GM18499 (cell line): ENCODE results near the gene SLC7A4.
"Not testable (repeated sequence)": the region's sequence is repeated elsewhere in the genome, so short reads cannot be mapped to it uniquely, and the experiment has no call there.

Source experiments
- ATAC-seq: cut with Tn5 transposase; IDR thresholded peaks from one replicate; pipeline ENCODE4 v1.9.1; 2021; ENCODE audit warnings: moderate number of reproducible peaks; ENCODE audit not compliant: insufficient read depth, unreplicated experiment

SLC7A4 gene

DNA sequence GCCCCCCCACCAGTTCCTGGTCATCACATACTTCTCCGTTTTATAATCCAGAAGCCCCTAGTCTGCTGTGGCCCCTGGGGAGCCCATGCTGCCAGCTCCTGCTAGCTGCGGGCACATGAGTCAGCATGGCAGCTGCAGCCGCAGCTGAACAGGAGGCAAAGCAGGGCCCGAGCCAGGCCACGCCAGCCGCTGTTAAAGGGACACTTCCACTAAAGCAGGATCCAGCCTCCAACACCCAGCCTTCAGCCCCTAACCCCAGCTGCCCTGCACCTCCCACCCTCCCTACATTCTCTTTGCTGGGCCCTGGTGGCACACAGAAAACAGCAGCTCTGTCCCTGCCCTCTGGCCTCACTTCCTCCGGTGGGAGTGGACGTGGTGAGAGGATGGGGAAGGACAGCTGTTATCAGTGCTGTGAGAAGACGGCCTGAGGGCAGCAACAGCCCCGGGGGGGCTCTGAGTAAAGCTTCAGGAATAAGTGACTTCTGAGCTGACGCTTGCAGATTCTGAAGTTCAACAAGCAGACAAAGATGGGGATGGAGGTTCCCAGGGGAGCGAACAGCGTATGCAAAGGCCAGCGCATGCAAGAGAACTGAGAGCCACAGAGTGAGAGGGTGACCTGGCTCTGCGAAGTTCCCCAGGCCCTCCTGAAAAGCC, 12.7 kb upstream of the SLC7A4 start:
- no peak for ATAC-seq

DNA sequence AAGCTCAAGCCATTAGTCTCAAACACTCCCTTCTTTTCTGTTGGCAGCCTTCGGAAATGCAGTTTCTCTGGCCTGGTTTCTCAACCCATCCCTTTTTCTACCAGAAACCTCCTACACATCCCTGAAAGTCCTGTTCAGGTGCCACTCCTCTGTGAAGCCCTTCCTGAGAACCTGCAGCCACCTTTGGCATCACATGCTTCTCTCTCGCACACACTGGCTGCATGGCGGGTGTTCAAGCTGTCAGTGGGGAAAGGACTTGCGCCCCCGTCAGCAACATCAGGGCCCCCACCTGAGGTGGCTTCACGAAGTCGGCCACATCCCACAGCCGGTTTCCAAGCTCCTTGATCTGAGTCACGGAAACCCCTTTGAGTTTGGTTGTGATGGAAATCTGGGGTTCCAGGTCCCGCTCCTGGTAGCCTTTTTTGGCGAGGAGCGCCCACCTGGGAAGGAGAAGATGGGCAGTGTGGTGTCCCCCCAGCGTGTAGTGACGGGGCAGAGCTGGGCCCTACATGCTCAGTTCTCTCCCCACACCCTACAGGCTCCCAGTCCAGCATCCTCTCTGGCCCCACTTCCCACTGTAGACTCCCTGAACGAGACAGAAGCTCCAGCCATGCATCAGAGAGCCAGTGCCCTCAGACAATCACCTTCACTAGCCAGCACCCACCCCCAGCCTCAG, 11.6 kb upstream of the SLC7A4 start:
- no peak for ATAC-seq

DNA sequence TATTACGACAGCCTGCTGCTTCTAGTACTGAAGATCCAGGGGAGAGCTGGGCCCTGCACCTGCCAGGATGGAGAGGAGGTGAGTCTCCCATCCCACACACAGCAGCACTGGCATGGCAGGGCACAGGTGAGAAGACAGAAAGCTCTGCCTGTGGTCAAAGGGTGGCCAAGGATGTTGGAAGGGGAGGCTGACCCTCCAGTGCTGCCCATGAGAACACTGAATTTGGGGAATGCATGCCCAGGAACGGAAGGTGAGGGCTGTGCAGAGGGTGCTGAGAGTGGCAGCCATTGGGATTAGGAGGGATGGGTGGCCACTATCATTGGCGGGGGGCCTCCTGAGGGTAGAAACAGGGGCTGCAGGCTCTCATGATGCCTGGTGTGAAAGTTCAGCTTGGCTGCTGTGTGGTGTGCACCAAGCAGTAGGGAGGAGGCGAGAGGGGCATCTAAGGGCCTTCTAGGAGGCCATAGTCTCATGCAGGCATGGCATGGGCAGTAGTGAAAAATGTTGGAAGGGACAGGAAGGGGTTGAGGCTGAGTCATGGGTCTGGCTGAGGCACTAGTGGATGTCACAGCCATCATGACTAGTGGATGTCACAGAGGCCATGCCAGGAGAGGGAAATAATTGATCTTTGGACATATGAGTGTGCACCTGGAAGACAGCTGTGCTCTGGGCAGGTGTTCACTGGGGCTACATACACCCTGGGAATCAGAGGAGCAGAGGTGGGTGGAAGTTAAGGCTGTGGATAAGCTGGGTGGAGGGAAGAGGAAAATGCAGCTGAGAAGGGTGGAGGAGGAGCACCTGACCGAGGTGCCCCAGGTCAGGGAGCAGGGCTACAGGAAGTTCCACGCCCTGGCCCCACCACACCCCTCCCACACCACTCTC, 10.9 kb upstream of the SLC7A4 start:
- ATAC-seq = no peak

DNA sequence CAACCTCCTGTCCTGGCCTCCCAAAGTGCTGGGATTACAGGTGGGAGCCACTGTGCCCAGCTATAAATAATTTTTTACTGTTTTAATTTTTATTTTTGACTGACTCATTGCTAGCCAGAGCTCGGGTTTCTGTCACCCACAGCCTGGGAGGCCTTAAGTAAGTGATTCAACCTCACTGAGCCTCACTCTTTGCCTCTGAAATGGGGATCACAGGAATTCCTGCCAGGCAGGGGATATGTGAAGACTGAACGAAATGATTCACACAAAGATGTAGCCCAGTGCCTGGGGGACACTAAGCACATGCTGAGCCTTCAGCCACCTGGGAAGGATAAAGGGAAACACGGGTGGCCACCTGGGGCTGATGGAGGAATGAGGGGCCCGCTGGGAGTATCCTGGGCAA, 9.6 kb upstream of the SLC7A4 start:
- ATAC-seq = no peak

DNA sequence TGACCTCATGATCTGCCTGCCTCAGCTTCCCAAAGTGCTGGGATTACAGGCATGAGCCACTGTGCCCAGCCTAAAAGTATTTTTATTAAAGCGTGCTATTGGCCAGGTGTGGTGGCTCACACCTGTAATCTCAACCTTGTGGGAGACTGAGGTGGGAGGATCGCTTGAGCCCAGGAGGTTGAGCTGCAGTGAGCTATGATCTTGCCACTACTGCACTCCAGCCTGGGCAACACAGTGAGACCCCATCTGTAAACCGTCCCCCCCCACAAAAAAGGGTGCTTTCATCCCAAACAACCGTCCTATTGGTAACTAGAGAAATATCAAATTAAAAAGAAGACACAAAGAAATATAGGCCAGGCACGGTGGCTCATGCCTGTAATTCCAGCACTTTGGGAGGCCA, 6.8 kb upstream of the SLC7A4 start:
- ATAC-seq = not testable (repeated sequence)

DNA sequence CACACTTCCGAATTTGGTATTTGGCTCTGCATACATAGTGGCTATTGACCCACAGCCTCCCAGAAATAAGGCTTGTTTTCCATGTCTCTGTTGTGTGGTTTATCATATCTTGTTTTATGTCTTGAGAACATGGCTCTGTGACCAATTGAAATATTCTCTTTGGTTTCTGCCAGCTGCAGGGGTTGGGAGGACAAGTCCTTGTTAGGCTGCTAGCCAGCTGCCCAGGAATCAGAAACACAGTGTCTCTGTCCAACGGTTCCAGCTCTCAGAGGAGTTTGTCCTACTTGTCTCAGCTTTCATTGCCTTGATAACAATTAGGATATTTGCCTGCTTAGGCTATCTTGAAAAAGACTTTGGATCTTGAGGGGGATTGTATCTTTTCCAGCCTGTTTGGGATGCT, 6.0 kb upstream of the SLC7A4 start:
- ATAC-seq = no peak

DNA sequence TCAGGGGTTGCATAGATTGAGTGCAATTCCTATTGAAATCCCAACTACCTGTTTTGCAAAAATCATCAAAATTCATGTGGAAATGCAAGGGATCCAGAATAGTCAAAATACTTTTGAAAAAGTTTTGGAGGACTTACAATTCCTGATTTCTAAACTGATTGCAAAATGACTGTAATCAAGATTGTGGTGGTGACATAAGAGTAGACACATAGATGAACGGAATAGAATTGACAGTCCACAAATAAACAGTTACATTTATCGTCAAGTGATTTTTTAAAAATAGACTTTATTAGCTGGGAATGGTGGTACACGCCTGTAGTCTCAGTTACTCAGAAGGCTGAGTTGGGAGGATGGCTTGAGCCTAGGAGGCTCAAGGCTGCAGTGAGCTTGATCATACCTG, 2.6 kb upstream of the SLC7A4 start:
- ATAC-seq = no peak

DNA sequence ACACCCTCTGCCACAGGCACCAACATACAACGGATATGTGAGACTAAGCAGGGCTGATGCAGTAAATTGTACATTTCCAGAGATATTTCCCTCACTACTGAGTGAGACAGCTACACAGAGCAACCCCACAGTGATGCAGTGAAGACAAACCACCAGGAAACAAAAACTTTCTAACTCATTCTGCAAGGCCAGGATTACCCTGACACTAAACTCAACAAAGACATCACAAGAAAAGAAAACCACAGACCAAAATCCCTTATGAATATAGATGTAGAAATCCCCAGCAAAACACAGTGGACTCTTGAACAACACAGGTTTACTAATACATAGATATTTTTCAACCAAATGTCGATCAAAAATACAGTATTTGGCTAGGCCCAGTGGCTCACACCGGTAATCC, 1.5 kb upstream of the SLC7A4 start:
- ATAC-seq = no peak

DNA sequence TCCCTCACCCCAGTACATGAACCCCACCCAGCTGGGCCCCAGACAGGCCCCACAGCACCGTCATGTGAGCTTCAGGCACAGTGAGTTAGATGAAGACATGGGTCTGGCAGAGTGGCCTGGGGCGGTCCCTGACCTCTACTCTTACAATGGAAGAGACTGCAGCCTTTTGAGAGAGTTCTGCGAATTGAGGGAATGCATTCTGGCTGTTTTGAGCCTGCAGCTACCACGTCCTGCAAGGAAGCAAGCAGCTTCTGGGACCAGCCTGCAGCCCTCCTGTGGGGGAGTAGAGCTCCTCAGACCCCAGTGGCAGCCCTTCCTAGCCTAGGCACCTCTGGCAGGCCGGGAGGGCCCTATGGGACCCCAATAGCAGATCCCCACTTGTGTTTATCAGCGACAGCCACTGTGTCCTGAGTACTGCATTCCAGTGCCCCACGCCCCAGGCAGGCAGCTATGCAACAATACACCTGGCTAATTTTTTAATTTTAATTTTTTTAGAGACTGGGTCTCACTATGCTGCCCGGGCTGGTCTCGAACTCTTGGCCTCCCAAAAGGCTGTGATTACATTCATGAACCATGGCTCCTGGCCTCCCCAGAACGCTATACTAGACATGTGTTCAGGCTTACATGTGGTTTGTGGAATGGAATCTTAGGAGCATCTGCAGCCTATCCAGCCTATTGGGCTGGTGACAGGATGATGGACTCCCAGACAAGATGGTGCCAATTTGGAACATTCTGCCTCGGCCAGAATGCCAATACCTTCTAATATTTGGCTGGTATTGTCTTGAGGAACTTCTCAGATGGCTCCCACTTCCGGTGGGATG, 717 bp upstream of the SLC7A4 start:
- no peak for ATAC-seq

DNA sequence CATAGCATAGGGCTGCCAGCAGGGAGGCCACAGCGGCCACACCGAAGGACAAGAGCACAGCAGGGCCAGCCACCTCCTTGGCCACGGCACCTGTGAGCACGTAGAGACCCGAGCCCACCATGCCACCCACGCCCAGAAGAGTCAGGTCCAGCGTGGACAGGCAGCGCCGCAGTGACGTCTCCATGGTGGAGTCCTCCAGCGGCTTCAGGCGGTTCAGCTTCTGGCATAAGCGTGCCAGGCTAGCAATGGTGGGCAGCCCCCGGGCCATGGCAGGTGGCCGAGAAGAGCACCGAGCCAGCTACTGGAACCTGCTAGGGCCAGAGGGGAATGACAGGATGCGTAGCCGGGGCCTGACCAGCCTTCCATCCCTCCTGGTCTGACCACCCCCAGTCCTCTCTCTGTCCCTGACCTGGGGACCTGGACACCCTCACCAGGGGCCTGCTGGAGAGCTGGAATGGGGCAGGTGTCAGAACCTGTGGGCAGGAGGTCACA, 770 bp downstream of the SLC7A4 start:
- no peak for ATAC-seq

DNA sequence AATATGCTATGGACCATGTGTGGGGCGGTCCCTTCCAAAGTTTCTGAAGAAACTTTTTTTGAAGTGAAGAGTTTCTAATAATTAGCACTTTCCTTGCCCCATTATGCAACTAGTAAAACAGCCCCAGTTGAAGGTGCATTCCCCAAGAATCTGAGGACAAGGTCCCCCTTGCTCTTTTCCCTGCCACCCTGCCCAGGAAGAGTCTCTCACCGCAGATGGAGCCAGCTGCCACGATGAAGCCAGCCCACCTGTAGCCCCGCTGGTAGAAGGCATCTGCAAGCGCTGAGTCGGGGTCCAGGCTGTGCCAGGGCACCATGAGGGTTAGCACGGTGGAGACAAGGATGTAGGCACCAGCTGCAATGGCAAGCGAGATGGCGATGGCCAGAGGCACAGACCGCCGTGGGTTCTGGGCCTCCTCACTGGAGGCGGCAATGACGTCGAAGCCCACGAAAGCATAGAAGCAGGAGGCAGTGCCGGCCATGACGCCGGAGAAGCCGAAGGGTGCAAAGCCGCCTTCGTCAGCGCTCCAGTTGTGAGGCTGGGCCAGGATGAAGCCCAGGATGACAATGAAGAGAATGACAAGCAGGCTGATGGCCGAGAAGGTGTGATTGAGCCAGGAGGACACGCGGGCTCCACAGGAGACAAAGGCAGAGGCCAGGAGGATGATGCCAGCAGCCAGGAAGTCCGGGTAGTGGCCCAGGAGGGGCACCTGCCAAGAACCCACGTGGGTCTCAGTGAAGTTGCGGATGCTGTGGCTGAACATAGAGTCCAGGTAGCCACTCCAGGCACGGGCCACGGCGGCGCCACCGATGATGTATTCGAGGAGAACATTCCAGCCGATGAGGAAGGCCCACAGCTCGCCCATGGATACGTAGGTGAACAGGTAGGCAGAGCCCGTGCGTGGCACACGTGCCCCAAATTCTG, 1.5 kb downstream of the SLC7A4 start:
- ATAC-seq = no peak

DNA sequence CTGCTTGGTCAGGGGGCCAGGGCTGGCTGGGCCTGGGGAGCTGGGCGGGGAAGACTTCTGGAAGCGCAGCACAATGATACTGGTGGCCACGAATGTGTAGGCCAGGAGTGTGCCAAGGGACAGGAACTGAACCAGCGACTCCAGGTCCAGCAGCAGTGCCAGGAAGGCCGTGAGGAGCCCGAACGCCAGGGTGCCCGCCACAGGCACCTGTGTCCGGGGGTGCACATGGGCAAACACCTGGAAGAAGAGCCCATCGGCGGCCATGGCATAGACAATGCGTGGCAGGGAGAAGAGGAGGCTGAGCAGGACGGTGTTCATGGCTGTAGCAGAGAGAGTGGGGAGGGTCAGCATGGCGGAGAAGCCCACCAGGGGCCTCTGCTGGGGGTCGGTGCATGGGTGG, 2.3 kb downstream of the SLC7A4 start:
- no peak for ATAC-seq

DNA sequence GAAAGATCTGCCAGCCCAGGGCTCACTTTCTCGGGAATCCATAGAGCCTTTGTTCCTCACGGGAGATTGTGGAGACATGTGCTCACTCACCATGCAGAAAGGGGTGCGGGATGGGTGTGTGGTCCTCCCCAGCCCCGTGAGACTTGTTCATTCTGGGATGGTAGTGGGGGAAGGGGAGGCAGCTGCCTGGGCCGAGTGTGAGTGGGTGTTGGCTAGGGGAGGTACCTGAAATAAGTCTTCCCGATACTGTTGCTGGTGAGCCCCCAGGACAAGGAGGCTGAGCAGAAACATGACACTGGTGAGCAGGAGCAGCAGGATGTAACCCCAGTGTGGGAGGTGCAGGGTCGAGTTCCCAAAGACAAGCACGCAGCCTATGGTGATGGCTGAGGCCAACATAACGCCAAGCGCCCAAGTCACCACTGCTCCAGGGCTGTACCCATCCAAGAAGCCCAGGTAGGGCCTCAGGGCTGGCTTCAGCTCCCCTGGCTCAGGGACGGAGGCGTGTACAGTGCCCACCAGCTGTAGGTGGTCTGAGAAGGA, 2.8 kb downstream of the SLC7A4 start:
- ATAC-seq = no peak

DNA sequence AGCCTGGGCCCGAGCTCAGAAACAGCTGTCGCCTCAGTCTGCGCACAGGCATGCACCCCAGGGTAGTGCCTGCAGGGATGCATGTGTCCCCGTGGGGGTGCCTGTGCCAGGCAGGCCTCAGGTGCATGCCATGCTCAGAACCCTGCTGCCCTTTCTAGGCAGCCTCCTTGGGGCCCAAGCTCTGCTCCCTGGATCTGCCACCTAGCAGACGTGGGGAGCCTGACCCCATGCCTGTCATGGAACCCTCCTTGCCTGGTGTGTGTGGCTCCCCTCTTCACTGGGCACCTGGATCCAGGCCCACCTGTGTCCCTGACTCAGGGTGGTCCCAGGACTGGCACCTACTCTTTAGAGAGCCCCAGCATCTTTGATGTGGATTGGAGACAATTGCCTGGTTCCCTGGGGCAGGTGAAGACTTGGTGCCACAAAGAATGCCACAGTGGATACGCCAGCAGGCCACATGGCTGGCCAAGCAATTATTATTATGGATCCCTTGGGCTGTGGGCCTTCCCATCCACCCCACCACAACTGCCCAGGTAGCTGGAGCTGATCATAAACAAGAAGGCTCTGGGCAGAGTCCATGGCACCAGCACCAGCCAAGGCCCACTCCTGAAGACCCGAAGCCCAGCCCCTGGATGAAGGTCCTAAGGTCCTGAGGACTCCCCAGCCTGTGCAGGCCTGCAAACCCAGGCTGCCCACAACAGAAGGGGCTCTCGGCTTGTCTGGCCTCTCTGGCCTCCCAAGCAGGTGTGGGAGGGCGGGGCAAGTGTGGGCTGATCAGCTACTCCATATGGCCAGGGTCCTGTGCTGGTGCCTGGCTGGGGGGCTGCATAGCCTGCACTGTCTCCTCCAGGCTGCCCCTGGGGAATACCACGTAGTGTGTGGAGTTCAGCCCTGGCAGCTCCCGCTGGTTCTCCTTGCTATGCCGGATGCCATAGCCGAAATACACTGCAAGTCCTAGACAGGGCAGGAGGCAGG, 3.8 kb downstream of the SLC7A4 start:
- ATAC-seq = no peak

DNA sequence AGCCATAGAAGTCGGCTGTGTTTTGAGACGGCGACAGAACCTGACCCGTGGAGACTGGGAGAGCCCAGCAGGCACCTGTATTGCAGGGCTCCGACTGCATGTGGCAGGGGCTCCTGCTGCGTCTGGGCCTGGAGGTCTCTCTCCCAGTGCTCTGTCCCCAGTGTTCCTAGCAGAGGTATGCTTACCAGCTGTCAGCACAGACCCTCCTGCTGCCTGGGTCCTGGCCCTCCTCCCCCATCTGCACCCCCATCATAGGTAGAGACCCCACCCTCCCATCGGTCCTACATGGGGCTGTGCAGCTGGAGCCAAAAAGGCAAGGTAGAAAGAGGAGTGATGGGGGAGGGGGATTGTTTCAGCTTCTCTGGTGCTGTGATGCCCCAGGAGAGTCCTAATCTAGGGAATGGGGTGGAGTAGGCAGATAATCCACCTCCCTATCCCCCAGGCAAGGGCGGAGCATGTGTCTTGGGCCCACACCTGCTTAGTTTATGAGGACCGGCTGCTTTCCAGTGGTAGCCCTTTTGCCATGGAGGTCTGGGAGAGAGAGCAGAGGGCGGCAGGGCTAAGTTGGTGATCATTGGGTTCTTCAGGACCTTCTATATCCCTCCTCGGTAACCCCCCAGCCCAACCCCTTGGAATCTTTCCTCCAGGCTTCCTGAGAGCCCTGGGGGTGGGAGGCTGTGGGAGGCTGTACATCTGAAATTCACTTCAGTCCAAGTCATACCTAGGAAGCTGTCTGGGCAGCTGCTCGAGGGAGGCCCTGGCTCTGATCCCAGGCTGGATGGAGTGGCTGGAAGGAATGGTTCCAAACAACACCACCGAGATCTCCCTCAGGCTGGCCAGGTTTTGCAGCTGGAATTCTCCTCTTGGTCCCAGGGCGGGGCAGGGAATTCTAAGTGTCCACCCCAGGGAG, 5.3 kb downstream of the SLC7A4 start:
- no peak for ATAC-seq

DNA sequence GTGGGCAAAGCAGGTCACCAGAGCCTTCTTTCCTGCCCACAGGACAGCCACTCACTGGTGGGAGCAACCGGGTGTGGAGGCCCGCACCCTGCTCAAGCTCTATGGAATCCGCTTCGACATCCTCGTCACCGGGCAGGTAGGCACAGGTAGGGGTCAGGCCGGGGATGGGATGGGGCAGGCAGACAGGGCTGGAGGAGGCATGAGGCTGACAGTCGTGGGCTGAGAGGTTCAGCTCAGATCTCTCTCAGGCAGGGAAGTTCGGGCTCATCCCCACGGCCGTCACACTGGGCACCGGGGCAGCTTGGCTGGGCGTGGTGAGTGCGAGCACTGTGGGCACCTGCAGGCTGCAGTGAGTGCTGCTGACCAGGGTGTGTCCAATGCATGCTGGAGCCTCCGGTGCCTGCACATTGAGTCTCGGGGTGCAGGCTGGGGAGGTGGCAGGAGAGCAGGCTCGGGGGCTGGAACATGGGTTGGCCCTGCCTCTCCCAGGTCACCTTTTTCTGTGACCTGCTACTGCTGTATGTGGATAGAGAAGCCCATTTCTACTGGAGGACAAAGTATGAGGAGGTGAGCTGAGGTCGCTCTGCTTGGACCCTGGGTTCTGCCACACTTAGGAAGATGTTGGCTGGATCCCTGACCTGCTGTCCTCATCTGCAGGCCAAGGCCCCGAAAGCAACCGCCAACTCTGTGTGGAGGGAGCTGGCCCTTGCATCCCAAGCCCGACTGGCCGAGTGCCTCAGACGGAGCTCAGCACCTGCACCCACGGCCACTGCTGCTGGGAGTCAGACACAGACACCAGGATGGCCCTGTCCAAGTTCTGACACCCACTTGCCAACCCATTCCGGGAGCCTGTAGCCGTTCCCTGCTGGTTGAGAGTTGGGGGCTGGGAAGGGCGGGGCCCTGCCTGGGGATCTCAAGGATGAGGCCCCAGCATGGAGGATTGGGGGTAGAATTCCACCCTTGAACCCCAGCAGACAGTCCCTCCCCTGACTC, 6.3 kb downstream of the SLC7A4 start:
- no peak for ATAC-seq
